Kidney tubule cell (primary cell): ENCODE results near the gene LSMEM2.

Experiments
- DNase-seq: peaks from one replicate; pipeline ENCODE4 v3.0.0-alpha.2; 2018; ENCODE audit warnings: low spot score

LSMEM2 gene

GRCh38 chr3:50264964-50265485, 13.9 kb upstream of the LSMEM2 start:
- DNase-seq = peak; percentile 93

- no peak for DNase-seq
Measured at GRCh38 chr3:50265571-50265970, 13.3 kb upstream of the LSMEM2 start.

GRCh38 chr3:50266017-50266416, 12.9 kb upstream of the LSMEM2 start:
- no peak for DNase-seq

GRCh38 chr3:50266836-50267235, 12.1 kb upstream of the LSMEM2 start:
- DNase-seq = no peak

- no peak for DNase-seq
Measured at GRCh38 chr3:50267280-50267913, 11.5 kb upstream of the LSMEM2 start.

- no peak for DNase-seq
Measured at GRCh38 chr3:50268276-50268675, 10.6 kb upstream of the LSMEM2 start.

- DNase-seq = peak; percentile 84
Measured at GRCh38 chr3:50268703-50269451, 10.0 kb upstream of the LSMEM2 start, which contains the start of gene SEMA3B. Gene SEMA3B, plus strand, starts transcription at chr3:50269147. Its CDS starts 94 bp downstream, at chr3:50269241.

- DNase-seq = no peak
Measured at GRCh38 chr3:50269460-50269859, 9.4 kb upstream of the LSMEM2 start.

GRCh38 chr3:50269977-50270413, 8.9 kb upstream of the LSMEM2 start:
- DNase-seq = peak; percentile 75

GRCh38 chr3:50270422-50271224, 8.3 kb upstream of the LSMEM2 start:
- no peak for DNase-seq

GRCh38 chr3:50271314-50271936, 7.5 kb upstream of the LSMEM2 start:
- no peak for DNase-seq

GRCh38 chr3:50272538-50272910, 6.4 kb upstream of the LSMEM2 start:
- DNase-seq = peak; percentile 70

GRCh38 chr3:50272911-50273688, 5.8 kb upstream of the LSMEM2 start:
- DNase-seq = peak; percentile 89

GRCh38 chr3:50273689-50274065, 5.2 kb upstream of the LSMEM2 start:
- no peak for DNase-seq

GRCh38 chr3:50274371-50275104, 4.3 kb upstream of the LSMEM2 start:
- peak; percentile 66 for DNase-seq

- DNase-seq = no peak
Measured at GRCh38 chr3:50275141-50275995, 3.5 kb upstream of the LSMEM2 start.

- DNase-seq = no peak
Measured at GRCh38 chr3:50275996-50276761, 2.7 kb upstream of the LSMEM2 start.

GRCh38 chr3:50276762-50277101, 2.2 kb upstream of the LSMEM2 start:
- DNase-seq = no peak
